GM12878 (cell line): ENCODE measurements around the gene MYOD1. TPM values are rescaled to one million over a fixed set of nuclear protein-coding genes. Genes with fewer than 3 reads are reported as not detected.

ENCODE experiments used
- ATAC-seq: fragments of 200-7000 bp; cut with Tn5 transposase; 3 replicates; pipeline ENCODE4 v1.9.1; 2020; ENCODE audit warnings: mild to moderate bottlenecking, moderate library complexity
- BruUV-seq: library from RNA; stranded (reverse); fragments of 400-500 nt; replicated peaks from 2 replicates; lab custom pipeline; 2021; lab: Mats Ljungman, UMichigan
- CTCF ChIA-PET: fragments of 300-600 bp; sonication (Branson Sonifier 250); formaldehyde crosslinking; extraction: SDS; loops from one replicate; lab custom pipeline; 2021; ENCODE audit warnings: inconsistent platforms; lab: Yijun Ruan, JAX
- POLR2A ChIA-PET: fragments of 350-600 bp; formaldehyde crosslinking; extraction: SDS; loops from one replicate; lab custom pipeline; 2021; ENCODE audit warnings: inconsistent platforms; lab: Charles Lee
- RAD21 ChIA-PET: fragments of 300-600 bp; sonication (Branson Sonifier 250); formaldehyde crosslinking; loops from one replicate; lab custom pipeline; 2023; ENCODE audit warnings: antibody characterized with exemption; ENCODE audit not compliant: unreplicated experiment; lab: Charles Lee
- SMC1A ChIA-PET: fragments of 300-600 bp; sonication (Branson Sonifier 250); formaldehyde crosslinking; loops from one replicate; lab custom pipeline; 2023; ENCODE audit not compliant: unreplicated experiment, uncharacterized antibody; lab: Charles Lee
- DNase-seq: peaks from one replicate; pipeline ENCODE4 v3.0.0-alpha.2; 2011; ENCODE audit warnings: low read depth, low spot score
- FAIRE-seq: peaks from 3 replicates; lab custom pipeline; 2011; peaks lifted over from hg19 to GRCh38; lab: Jason Lieb, UNC
- H2AFZ ChIP-seq: 2 replicates; pipeline ENCODE4 v1.6.0; 2011; ENCODE audit warnings: low read depth, low read length, control low read depth; ENCODE audit not compliant: control insufficient read depth
- H3K27ac ChIP-seq: 2 replicates; pipeline ENCODE4 v1.5.1; 2011; ENCODE audit warnings: control low read depth; ENCODE audit not compliant: control insufficient read depth, insufficient read depth
- H3K27me3 ChIP-seq, 2 experiments: replicated peaks in 1 of 2; 2 replicates each; pipeline versions ENCODE4 v1.6.0 to v1.6.1; 2011; ENCODE audit warnings: low read length in 1 of 2; ENCODE audit not compliant: control insufficient read depth in 2 of 2, insufficient read depth in 2 of 2
- H3K36me3 ChIP-seq, 2 experiments: 2 replicates each; pipeline ENCODE4 v1.5.1; 2011; ENCODE audit warnings: low read length in 1 of 2; ENCODE audit not compliant: control insufficient read depth in 2 of 2, insufficient read depth in 2 of 2
- H3K4me1 ChIP-seq: 2 replicates; pipeline ENCODE4 v1.6.1; 2011; ENCODE audit warnings: mild to moderate bottlenecking, low read length, moderate library complexity, mixed read lengths; ENCODE audit not compliant: control insufficient read depth, insufficient read depth
- H3K4me2 ChIP-seq: 2 replicates; pipeline ENCODE4 v1.6.0; 2011; ENCODE audit warnings: control low read depth; ENCODE audit not compliant: control insufficient read depth, insufficient read depth
- H3K4me3 ChIP-seq: fragments of 200-600 bp; sonication (generic); 2 replicates; pipeline ENCODE4 v1.5.1; 2016
- H3K79me2 ChIP-seq: 2 replicates; pipeline ENCODE4 v1.6.0; 2011; ENCODE audit warnings: low read length; ENCODE audit not compliant: control insufficient read depth, insufficient read depth
- H3K9ac ChIP-seq: 2 replicates; pipeline ENCODE4 v1.8.0; 2011; ENCODE audit warnings: low read length, control low read depth, mixed read lengths; ENCODE audit not compliant: control insufficient read depth, insufficient read depth
- H3K9me3 ChIP-seq: replicated peaks from 3 replicates; pipeline ENCODE4 v1.5.1; 2011; ENCODE audit warnings: mild to moderate bottlenecking, low read length; ENCODE audit not compliant: control insufficient read depth, insufficient read depth
- H4K20me1 ChIP-seq: 2 replicates; pipeline ENCODE4 v1.6.0; 2011; ENCODE audit not compliant: control insufficient read depth, insufficient read depth
- CTCF ChIP-seq, 3 experiments: IDR thresholded peaks in 2 of 3; conservative IDR thresholded peaks in 1 of 3; 2 replicates each; pipeline ENCODE4 v1.5.1; 2011; ENCODE audit warnings: low read depth in 3 of 3, low read length in 3 of 3, mild to moderate bottlenecking in 3 of 3, control low read depth in 2 of 3, moderate library complexity in 2 of 3, inconsistent platforms in 1 of 3, mixed read lengths in 1 of 3; ENCODE audit not compliant: control insufficient read depth in 2 of 3, insufficient read depth in 1 of 3; ENCODE audit errors: extremely low read depth in 1 of 3
- FOXK2 ChIP-seq: fragments of 450-650 bp; IDR thresholded peaks from 2 replicates; pipeline ENCODE4 v1.6.1; 2017; ENCODE audit warnings: mild to moderate bottlenecking, moderate library complexity
- FOXM1 ChIP-seq: IDR thresholded peaks from 2 replicates; pipeline ENCODE4 v1.6.1; 2012; ENCODE audit warnings: low read depth, mild to moderate bottlenecking, inconsistent platforms, low read length, moderate library complexity
- IKZF1 ChIP-seq: fragments of 450-650 bp; conservative IDR thresholded peaks from 2 replicates; pipeline ENCODE4 v1.6.1; 2017; ENCODE audit warnings: antibody characterized with exemption, mild to moderate bottlenecking
- IKZF2 ChIP-seq, 2 experiments: fragments of 450-650 bp; IDR thresholded peaks; 2 replicates each; pipeline ENCODE4 v1.6.1; 2017; ENCODE audit warnings: mild to moderate bottlenecking in 2 of 2, moderate library complexity in 2 of 2
- PAX5 ChIP-seq: IDR thresholded peaks from 2 replicates; pipeline ENCODE4 v1.6.1; 2011; ENCODE audit warnings: low read depth, low read length, borderline replicate concordance
- POLR2A ChIP-seq: IDR thresholded peaks from 2 replicates; pipeline ENCODE4 v1.6.1; 2011; ENCODE audit warnings: low read depth, mild to moderate bottlenecking, low read length
- SMAD1 ChIP-seq: fragments of 450-650 bp; IDR thresholded peaks from 2 replicates; pipeline ENCODE4 v1.6.1; 2018; ENCODE audit warnings: mild to moderate bottlenecking, low read depth; ENCODE audit not compliant: partially characterized antibody
- TCF3 ChIP-seq: IDR thresholded peaks from 2 replicates; pipeline ENCODE4 v1.6.1; 2012; ENCODE audit warnings: low read depth, mild to moderate bottlenecking, low read length, borderline replicate concordance; ENCODE audit not compliant: insufficient read depth
- YBX1 ChIP-seq: fragments of 450-650 bp; IDR thresholded peaks from 2 replicates; pipeline ENCODE4 v1.6.1; 2016; ENCODE audit warnings: antibody characterized with exemption
- ZNF24 ChIP-seq: fragments of 450-650 bp; IDR thresholded peaks from 2 replicates; pipeline ENCODE4 v1.6.1; 2017; ENCODE audit warnings: antibody characterized with exemption, mild to moderate bottlenecking
- ZNF592 ChIP-seq: fragments of 450-650 bp; IDR thresholded peaks from 2 replicates; pipeline ENCODE4 v1.6.1; 2017; ENCODE audit warnings: mild to moderate bottlenecking, moderate library complexity
- WGBS: methylation state at CpG from one replicate; pipeline ENCODE4 v1.1.6; 2016; ENCODE audit warnings: low lambda C conversion rate; ENCODE audit not compliant: insufficient replicate concordance, insufficient coverage; ENCODE audit errors: missing lambda C conversion rate; 5-methylcytosine and 5-hydroxymethylcytosine counted together
- in situ Hi-C: fragments of 300-500 bp; cut with MboI; formaldehyde crosslinking; loops from 9 replicates; pipeline ENCODE4 v1.14.3; 2018; ENCODE audit warnings: mixed read lengths
- intact Hi-C: fragments of 100-400 bp; cut with micrococcal nuclease; formaldehyde crosslinking; loops from one replicate; pipeline ENCODE4 v1.14.2; 2022; ENCODE audit not compliant: unreplicated experiment
- polyA plus RNA-seq, 11 experiments: library from polyadenylated mRNA; depleted of rRNA in 4 of 11; unstranded in 6 of 11; stranded (reverse) in 5 of 11; fragments of >200 nt; fragmentation: Nextera tagmentation in 4 of 11; fragmentation: Illumina TruSeq in 1 of 11; extraction: Ambion mirVana in 4 of 11; extraction: Trizol in 1 of 11; gene quantifications; 1 replicate in 1 of 11; 2 replicates in 10 of 11; pipeline versions ENCODE4 v1.2.1 to v1.2.3, GENCODE V29; 2011 to 2016; ENCODE audit warnings: inconsistent platforms in 2 of 11, missing spikeins in 2 of 11, low read depth in 1 of 11
- total RNA-seq, 4 experiments: library from RNA; depleted of rRNA in 3 of 4; stranded (reverse); fragments of >200 nt in 3 of 4; fragmentation: Illumina TruSeq in 1 of 4; extraction: Trizol in 1 of 4; gene quantifications; 2 replicates each; pipeline versions ENCODE4 v1.2.1 to v1.2.3, GENCODE V29; 2013 to 2021
- TF ChIP-seq, protein P1 (sequence below): IDR thresholded peaks from 2 replicates; pipeline ENCODE4 v1.6.1; 2011; ENCODE audit warnings: low read depth, mild to moderate bottlenecking, low read length, moderate library complexity, borderline replicate concordance; ENCODE audit errors: extremely low read depth
- TF ChIP-seq, protein P2 (sequence below): fragments of 450-650 bp; formaldehyde crosslinking; IDR thresholded peaks from 2 replicates; pipeline ENCODE4 v1.4.0; 2020; ENCODE audit warnings: mild to moderate bottlenecking, moderate library complexity

The MYOD1 gene
- total and polyA plus RNA-seq, 10 of the 15 experiments (the other 5 are each of a cell fraction or from before 2014, with no cell fraction given) = not detected

- no peak overlapping the region for H3K9ac ChIP-seq
- no peaks in the 10 kb centered on the region for H3K4me1 ChIP-seq
- ATAC-seq (no peak), FAIRE-seq (no peak), DNase-seq (no peak)
- H4K20me1 ChIP-seq = no peaks in the 10 kb centered on the region
- ChIA-PET POLR2A (no interaction called here), CTCF (interaction anchor here (0.6 to 1.7 kb wide), 2 partner anchors 10 to 11 kb away, joined by 3 to 5 read pairs; no protein-coding TSS in a partner anchor), SMC1A (no interaction called here), RAD21 (no interaction called here)
- BruUV-seq = no TSS peak
- no peaks in the 10 kb centered on the region for H3K9me3 ChIP-seq
- 39% methylated on average over 10 of the region's 10 CpGs for WGBS
- H3K79me2 ChIP-seq = no peaks in the 10 kb centered on the region
- intact Hi-C loops (no loop called here), in situ Hi-C loops (no loop called here)
- no peak overlapping the region for H3K4me2 ChIP-seq
- no peak overlapping the region for H3K27ac ChIP-seq
- H3K36me3 ChIP-seq = no peaks in the 10 kb centered on the region
- H3K4me3 ChIP-seq = no peak overlapping the region
- H2AFZ ChIP-seq = no peak overlapping the region
- H3K27me3 ChIP-seq = peaks cover 0 to 4% of the 10 kb centered on the region in 2 experiments; a peak in 1 of 4 replicates
- TF ChIP-seq, protein P1, sequence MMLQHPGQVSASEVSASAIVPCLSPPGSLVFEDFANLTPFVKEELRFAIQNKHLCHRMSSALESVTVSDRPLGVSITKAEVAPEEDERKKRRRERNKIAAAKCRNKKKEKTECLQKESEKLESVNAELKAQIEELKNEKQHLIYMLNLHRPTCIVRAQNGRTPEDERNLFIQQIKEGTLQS = no peak
- no peak for TF ChIP-seq PAX5
- no peak for TF ChIP-seq ZNF24
- no peak for TF ChIP-seq YBX1
- TF ChIP-seq FOXM1 = no peak
- TF ChIP-seq, protein P2, sequence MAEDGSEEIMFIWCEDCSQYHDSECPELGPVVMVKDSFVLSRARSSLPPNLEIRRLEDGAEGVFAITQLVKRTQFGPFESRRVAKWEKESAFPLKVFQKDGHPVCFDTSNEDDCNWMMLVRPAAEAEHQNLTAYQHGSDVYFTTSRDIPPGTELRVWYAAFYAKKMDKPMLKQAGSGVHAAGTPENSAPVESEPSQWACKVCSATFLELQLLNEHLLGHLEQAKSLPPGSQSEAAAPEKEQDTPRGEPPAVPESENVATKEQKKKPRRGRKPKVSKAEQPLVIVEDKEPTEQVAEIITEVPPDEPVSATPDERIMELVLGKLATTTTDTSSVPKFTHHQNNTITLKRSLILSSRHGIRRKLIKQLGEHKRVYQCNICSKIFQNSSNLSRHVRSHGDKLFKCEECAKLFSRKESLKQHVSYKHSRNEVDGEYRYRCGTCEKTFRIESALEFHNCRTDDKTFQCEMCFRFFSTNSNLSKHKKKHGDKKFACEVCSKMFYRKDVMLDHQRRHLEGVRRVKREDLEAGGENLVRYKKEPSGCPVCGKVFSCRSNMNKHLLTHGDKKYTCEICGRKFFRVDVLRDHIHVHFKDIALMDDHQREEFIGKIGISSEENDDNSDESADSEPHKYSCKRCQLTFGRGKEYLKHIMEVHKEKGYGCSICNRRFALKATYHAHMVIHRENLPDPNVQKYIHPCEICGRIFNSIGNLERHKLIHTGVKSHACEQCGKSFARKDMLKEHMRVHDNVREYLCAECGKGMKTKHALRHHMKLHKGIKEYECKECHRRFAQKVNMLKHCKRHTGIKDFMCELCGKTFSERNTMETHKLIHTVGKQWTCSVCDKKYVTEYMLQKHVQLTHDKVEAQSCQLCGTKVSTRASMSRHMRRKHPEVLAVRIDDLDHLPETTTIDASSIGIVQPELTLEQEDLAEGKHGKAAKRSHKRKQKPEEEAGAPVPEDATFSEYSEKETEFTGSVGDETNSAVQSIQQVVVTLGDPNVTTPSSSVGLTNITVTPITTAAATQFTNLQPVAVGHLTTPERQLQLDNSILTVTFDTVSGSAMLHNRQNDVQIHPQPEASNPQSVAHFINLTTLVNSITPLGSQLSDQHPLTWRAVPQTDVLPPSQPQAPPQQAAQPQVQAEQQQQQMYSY (CRISPR knock-in tag) = no peak
- TF ChIP-seq ZNF592 = no peak
- no peak for TF ChIP-seq SMAD1
- no peak for TF ChIP-seq TCF3
- no peak for TF ChIP-seq IKZF1
- no peak for TF ChIP-seq POLR2A
- TF ChIP-seq CTCF (IDR thresholded peaks at IDR 0.05 in 2 of 3, conservative IDR thresholded peaks at IDR 0.05 in 1 of 3; ENCODE audit: control insufficient read depth in 2 of 3, extremely low read depth in 1 of 3, insufficient read depth in 1 of 3, low read depth in 3 of 3, low read length in 3 of 3) = no peak
- no peak for TF ChIP-seq FOXK2
- no peak for TF ChIP-seq IKZF2 (IDR thresholded peaks at IDR 0.05)
Observed at GRCh38 chr11:17741487-17741886, 22.1 kb downstream of the MYOD1 start.
